HEK293 (cell line): ENCODE results near the gene KLK11.

Experiments
- ATF2 ChIP-seq: fragments of 450-650 bp; formaldehyde crosslinking; IDR thresholded peaks from 2 replicates; pipeline ENCODE4 v1.5.1; 2016; ENCODE audit warnings: missing biosample characterization, missing genetic modification characterization, low read depth
- HOXA7 ChIP-seq: sonication (generic); formaldehyde crosslinking; IDR thresholded peaks from 2 replicates; pipeline ENCODE4 v1.8.1; 2022; ENCODE audit warnings: missing genetic modification reagents, borderline replicate concordance
- PRDM1 ChIP-seq: fragments of 450-650 bp; formaldehyde crosslinking; IDR thresholded peaks from 2 replicates; pipeline ENCODE4; 2016; ENCODE audit warnings: missing biosample characterization, missing genetic modification characterization
- PRDM10 ChIP-seq: fragments of 450-650 bp; formaldehyde crosslinking; IDR thresholded peaks from 2 replicates; pipeline ENCODE4 v1.5.1; 2016; ENCODE audit warnings: missing biosample characterization, missing genetic modification characterization
- SETDB1 ChIP-seq: IDR thresholded peaks from one replicate; pipeline ENCODE4 v1.6.1; 2017; ENCODE audit warnings: mild to moderate bottlenecking, low read length, moderate library complexity, mixed read lengths; ENCODE audit not compliant: insufficient read length
- ZBTB1 ChIP-seq: fragments of 450-650 bp; formaldehyde crosslinking; IDR thresholded peaks from 2 replicates; pipeline ENCODE4 v1.5.1; 2016; ENCODE audit warnings: missing biosample characterization, missing genetic modification characterization
- ZBTB17 ChIP-seq: fragments of 450-650 bp; formaldehyde crosslinking; IDR thresholded peaks from 2 replicates; pipeline ENCODE4 v1.5.1; 2016; ENCODE audit warnings: missing biosample characterization, missing genetic modification characterization
- ZBTB21 ChIP-seq: fragments of 450-650 bp; formaldehyde crosslinking; IDR thresholded peaks from 2 replicates; pipeline ENCODE4 v1.5.1; 2017; ENCODE audit warnings: missing biosample characterization, missing genetic modification characterization
- ZBTB44 ChIP-seq: fragments of 450-650 bp; IDR thresholded peaks from 2 replicates; pipeline ENCODE4 v1.5.1; 2018; ENCODE audit warnings: missing biosample characterization, mild to moderate bottlenecking, missing genetic modification characterization
- ZBTB6 ChIP-seq: fragments of 450-650 bp; formaldehyde crosslinking; IDR thresholded peaks from 2 replicates; pipeline ENCODE4 v1.5.1; 2017; ENCODE audit warnings: missing biosample characterization, missing genetic modification characterization
- ZNF10 ChIP-seq: fragments of 450-650 bp; formaldehyde crosslinking; IDR thresholded peaks from 2 replicates; pipeline ENCODE4 v1.5.1; 2017; ENCODE audit warnings: missing biosample characterization, missing genetic modification characterization
- ZNF16 ChIP-seq: fragments of 450-650 bp; formaldehyde crosslinking; IDR thresholded peaks from 2 replicates; pipeline ENCODE4 v1.5.1; 2016; ENCODE audit warnings: low read depth, missing biosample characterization, missing genetic modification characterization
- ZNF23 ChIP-seq: fragments of 450-650 bp; formaldehyde crosslinking; IDR thresholded peaks from 2 replicates; pipeline ENCODE4 v1.5.1; 2016; ENCODE audit warnings: missing biosample characterization, missing genetic modification characterization, borderline replicate concordance
- ZNF530 ChIP-seq: fragments of 450-650 bp; formaldehyde crosslinking; IDR thresholded peaks from 2 replicates; pipeline ENCODE4 v1.5.1; 2016; ENCODE audit warnings: low read depth, missing biosample characterization, missing genetic modification characterization
- ZNF548 ChIP-seq: fragments of 450-650 bp; formaldehyde crosslinking; IDR thresholded peaks from 2 replicates; pipeline ENCODE4 v1.5.1; 2016; ENCODE audit warnings: missing biosample characterization, missing genetic modification characterization
- ZNF626 ChIP-seq: fragments of 450-650 bp; sonication (Bioruptor Pico); formaldehyde crosslinking; IDR thresholded peaks from 2 replicates; pipeline ENCODE4 v1.5.1; 2018; ENCODE audit warnings: missing biosample characterization, missing genetic modification characterization, inconsistent platforms
- ZNF639 ChIP-seq: fragments of 450-650 bp; formaldehyde crosslinking; IDR thresholded peaks from 2 replicates; pipeline ENCODE4 v1.5.1; 2016; ENCODE audit warnings: missing biosample characterization, missing genetic modification characterization
- ZNF664 ChIP-seq: fragments of 450-650 bp; formaldehyde crosslinking; IDR thresholded peaks from 2 replicates; pipeline ENCODE4 v1.5.1; 2016; ENCODE audit warnings: missing biosample characterization, missing genetic modification characterization
- ZNF768 ChIP-seq: fragments of 450-650 bp; formaldehyde crosslinking; IDR thresholded peaks from 2 replicates; pipeline ENCODE4 v1.5.1; 2018; ENCODE audit warnings: missing biosample characterization, mild to moderate bottlenecking, missing genetic modification characterization
- ZNF830 ChIP-seq: fragments of 450-650 bp; IDR thresholded peaks from 2 replicates; pipeline ENCODE4 v1.5.0; 2018; ENCODE audit warnings: missing biosample characterization, missing genetic modification characterization, low read depth, mild to moderate bottlenecking, moderate library complexity
- ZNF843 ChIP-seq: fragments of 450-650 bp; formaldehyde crosslinking; IDR thresholded peaks from 2 replicates; pipeline ENCODE4 v1.5.1; 2016; ENCODE audit warnings: missing biosample characterization, missing genetic modification characterization
- TF ChIP-seq, protein P1 (sequence below): fragments of 450-650 bp; formaldehyde crosslinking; IDR thresholded peaks from 2 replicates; pipeline ENCODE4 v1.5.0; 2017; ENCODE audit warnings: missing biosample characterization, missing genetic modification characterization, borderline replicate concordance
- TF ChIP-seq, protein P2 (sequence below): fragments of 450-650 bp; formaldehyde crosslinking; IDR thresholded peaks from 2 replicates; pipeline ENCODE4 v1.5.1; 2016; ENCODE audit warnings: missing biosample characterization, missing genetic modification characterization

KLK11 gene

GRCh38 chr19:51006406-51006805 is 20.0 kb downstream of the KLK11 start (continued):
- TF ChIP-seq, protein P1, sequence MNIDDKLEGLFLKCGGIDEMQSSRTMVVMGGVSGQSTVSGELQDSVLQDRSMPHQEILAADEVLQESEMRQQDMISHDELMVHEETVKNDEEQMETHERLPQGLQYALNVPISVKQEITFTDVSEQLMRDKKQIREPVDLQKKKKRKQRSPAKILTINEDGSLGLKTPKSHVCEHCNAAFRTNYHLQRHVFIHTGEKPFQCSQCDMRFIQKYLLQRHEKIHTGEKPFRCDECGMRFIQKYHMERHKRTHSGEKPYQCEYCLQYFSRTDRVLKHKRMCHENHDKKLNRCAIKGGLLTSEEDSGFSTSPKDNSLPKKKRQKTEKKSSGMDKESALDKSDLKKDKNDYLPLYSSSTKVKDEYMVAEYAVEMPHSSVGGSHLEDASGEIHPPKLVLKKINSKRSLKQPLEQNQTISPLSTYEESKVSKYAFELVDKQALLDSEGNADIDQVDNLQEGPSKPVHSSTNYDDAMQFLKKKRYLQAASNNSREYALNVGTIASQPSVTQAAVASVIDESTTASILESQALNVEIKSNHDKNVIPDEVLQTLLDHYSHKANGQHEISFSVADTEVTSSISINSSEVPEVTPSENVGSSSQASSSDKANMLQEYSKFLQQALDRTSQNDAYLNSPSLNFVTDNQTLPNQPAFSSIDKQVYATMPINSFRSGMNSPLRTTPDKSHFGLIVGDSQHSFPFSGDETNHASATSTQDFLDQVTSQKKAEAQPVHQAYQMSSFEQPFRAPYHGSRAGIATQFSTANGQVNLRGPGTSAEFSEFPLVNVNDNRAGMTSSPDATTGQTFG (tag by site-specific recombination), result no peak
- TF ChIP-seq ZBTB1 (tag by site-specific recombination), result no peak
- peak; percentile 65 for TF ChIP-seq ZBTB17 (tag by site-specific recombination)
- no peak for TF ChIP-seq ZBTB44 (tag by site-specific recombination)
- TF ChIP-seq HOXA7 (CRISPR knock-in tag), result no peak
- no peak for TF ChIP-seq ZNF664 (tag by site-specific recombination)
- TF ChIP-seq PRDM1 (tag by site-specific recombination), result no peak
- TF ChIP-seq ATF2 (tag by site-specific recombination), result peak; percentile 87
- no peak for TF ChIP-seq ZNF830 (tag by site-specific recombination)
- no peak for TF ChIP-seq SETDB1
- TF ChIP-seq ZNF639 (tag by site-specific recombination), result no peak
- TF ChIP-seq, protein P2, sequence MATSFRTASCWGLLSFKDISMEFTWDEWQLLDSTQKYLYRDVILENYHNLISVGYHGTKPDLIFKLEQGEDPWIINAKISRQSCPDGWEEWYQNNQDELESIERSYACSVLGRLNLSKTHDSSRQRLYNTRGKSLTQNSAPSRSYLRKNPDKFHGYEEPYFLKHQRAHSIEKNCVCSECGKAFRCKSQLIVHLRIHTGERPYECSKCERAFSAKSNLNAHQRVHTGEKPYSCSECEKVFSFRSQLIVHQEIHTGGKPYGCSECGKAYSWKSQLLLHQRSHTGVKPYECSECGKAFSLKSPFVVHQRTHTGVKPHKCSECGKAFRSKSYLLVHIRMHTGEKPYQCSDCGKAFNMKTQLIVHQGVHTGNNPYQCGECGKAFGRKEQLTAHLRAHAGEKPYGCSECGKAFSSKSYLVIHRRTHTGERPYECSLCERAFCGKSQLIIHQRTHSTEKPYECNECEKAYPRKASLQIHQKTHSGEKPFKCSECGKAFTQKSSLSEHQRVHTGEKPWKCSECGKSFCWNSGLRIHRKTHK (tag by site-specific recombination), result no peak
- TF ChIP-seq ZNF843 (tag by site-specific recombination), result no peak
- TF ChIP-seq ZNF16, result no peak
- no peak for TF ChIP-seq ZNF23 (tag by site-specific recombination)
- TF ChIP-seq ZNF530, result no peak
- TF ChIP-seq PRDM10 (tag by site-specific recombination), result peak; percentile 23; the same call in 1 of the 2 replicates
- TF ChIP-seq ZNF10 (tag by site-specific recombination), result no peak
- TF ChIP-seq ZNF548 (tag by site-specific recombination), result no peak
- 0 out of 2 replicates have a peak, but pooled peaks have one; percentile 28 for TF ChIP-seq ZBTB21
- no peak for TF ChIP-seq ZNF626 (tag by site-specific recombination)
- TF ChIP-seq ZNF768 (tag by site-specific recombination), result no peak
- TF ChIP-seq ZBTB6 (tag by site-specific recombination), result no peak
